Measurements from ENCODE around the gene ANKRD13B. TPM values are rescaled to one million over a fixed set of nuclear protein-coding genes. Genes with fewer than 3 reads are reported as not detected.
A peak's percentile ranks its signal among the peaks of the same experiment; 100 is the strongest.

Gene ANKRD13B
- total and polyA plus RNA-seq, 2 of the 13 experiments (the other 11 are each of a cell fraction or from before 2014, with no cell fraction given), result 1.7 to 1.8 TPM

GRCh38 chr17:29566473-29567303 lies 26.2 kb upstream of the ANKRD13B start, which contains the start of gene ABHD15 (continued):
- 0 out of 2 replicates have a peak, but pooled peaks have one; percentile 67 for TF ChIP-seq ZBTB2 (CRISPR knock-in tag; IDR thresholded peaks at IDR 0.05; ENCODE audit: low read depth)
- TF ChIP-seq ZNF800 (CRISPR knock-in tag; IDR thresholded peaks at IDR 0.05), result peak; percentile 96; the same call in 1 of the 2 replicates
- TF ChIP-seq USF2 (IDR thresholded peaks at IDR 0.05; ENCODE audit: low read depth, low read length), result no peak
- TF ChIP-seq USF2 (CRISPR knock-in tag; IDR thresholded peaks at IDR 0.05; ENCODE audit: borderline replicate concordance), result no peak
- TF ChIP-seq ZNF619 (CRISPR knock-in tag; IDR thresholded peaks at IDR 0.05), result peak; percentile 4; the same call in 1 of the 2 replicates
- no peak for TF ChIP-seq AHR (CRISPR knock-in tag; IDR thresholded peaks at IDR 0.05)
- TF ChIP-seq RFX1 (IDR thresholded peaks at IDR 0.05), result no peak
- no peak for TF ChIP-seq ZNF550 (CRISPR knock-in tag; IDR thresholded peaks at IDR 0.05; ENCODE audit: borderline replicate concordance)
- TF ChIP-seq ZNF230 (CRISPR knock-in tag; IDR thresholded peaks at IDR 0.05), result no peak
- TF ChIP-seq ATF7-NPFF (CRISPR knock-in tag; IDR thresholded peaks at IDR 0.05; ENCODE audit: low read depth), result 0 out of 2 replicates have a peak, but pooled peaks have one; percentile 40
- no peak for TF ChIP-seq SRSF1 (optimal IDR thresholded peaks at IDR 0.05; ENCODE audit: low read depth, low read length)
- TF ChIP-seq ZNF790 (CRISPR knock-in tag; IDR thresholded peaks at IDR 0.05; ENCODE audit: borderline replicate concordance), result peak; percentile 74; the same call in 1 of the 2 replicates
- TF ChIP-seq, protein P1, sequence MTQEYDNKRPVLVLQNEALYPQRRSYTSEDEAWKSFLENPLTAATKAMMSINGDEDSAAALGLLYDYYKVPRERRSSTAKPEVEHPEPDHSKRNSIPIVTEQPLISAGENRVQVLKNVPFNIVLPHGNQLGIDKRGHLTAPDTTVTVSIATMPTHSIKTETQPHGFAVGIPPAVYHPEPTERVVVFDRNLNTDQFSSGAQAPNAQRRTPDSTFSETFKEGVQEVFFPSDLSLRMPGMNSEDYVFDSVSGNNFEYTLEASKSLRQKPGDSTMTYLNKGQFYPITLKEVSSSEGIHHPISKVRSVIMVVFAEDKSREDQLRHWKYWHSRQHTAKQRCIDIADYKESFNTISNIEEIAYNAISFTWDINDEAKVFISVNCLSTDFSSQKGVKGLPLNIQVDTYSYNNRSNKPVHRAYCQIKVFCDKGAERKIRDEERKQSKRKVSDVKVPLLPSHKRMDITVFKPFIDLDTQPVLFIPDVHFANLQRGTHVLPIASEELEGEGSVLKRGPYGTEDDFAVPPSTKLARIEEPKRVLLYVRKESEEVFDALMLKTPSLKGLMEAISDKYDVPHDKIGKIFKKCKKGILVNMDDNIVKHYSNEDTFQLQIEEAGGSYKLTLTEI (CRISPR knock-in tag; conservative IDR thresholded peaks at IDR 0.05), result no peak
- no peak for TF ChIP-seq ZNF274 (CRISPR knock-in tag; IDR thresholded peaks at IDR 0.05)
- TF ChIP-seq ZBTB33 (CRISPR knock-in tag; IDR thresholded peaks at IDR 0.05), result no peak
- no peak for TF ChIP-seq CREBL2 (CRISPR knock-in tag; IDR thresholded peaks at IDR 0.05; ENCODE audit: borderline replicate concordance)
- no peak for TF ChIP-seq ZNF639 (CRISPR knock-in tag; conservative IDR thresholded peaks at IDR 0.05)

All from HepG2 (cell line).